Activated CD4-positive, alpha-beta T cell treated with anti-CD3 and anti-CD28 coated beads, Interleukin-2, amount 50 U/mL, for 24 hours (primary cell): ENCODE measurements around the gene RERE.

Experiments used
- DNase-seq, 2 donors: peaks; one replicate each; pipeline ENCODE4 v3.0.0-alpha.2; 2020; ENCODE audit warnings: low read depth in 1 of 2, low spot score in 1 of 2

The RERE gene

DNA sequence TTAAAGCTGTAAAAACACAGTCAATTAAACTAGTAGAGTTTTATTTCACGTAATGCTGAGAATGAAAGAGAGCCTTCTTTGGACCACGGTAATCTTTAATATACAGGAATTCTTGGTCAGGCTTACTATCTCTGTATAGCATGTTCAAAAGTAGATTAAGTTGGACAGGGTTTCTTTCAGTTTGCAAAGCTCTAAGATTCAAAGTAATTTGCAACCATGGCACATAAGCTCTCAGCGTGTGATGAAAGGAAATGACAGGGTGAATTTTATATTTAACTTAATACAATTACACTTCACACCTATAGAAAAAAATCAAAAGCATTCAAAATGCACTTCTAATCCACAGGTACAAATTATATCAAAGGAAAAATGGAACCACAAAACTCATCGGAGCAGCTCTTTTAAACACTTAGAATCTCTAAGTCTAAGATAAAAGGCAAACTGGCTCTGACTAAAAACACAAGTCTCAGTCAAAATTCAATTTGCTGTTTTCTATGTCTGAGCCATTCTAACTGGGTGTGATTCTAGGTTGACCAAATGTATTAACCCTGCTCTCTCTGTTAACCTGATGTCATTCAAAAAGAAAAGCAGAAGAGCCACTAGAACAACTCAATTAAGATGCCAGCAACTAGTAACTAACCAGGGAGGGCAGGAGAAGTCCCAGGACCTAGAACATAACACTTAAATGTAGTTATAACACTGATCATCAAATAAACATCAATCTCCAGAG lies 147.7 kb downstream of the RERE start:
- DNase-seq: no peak

DNA sequence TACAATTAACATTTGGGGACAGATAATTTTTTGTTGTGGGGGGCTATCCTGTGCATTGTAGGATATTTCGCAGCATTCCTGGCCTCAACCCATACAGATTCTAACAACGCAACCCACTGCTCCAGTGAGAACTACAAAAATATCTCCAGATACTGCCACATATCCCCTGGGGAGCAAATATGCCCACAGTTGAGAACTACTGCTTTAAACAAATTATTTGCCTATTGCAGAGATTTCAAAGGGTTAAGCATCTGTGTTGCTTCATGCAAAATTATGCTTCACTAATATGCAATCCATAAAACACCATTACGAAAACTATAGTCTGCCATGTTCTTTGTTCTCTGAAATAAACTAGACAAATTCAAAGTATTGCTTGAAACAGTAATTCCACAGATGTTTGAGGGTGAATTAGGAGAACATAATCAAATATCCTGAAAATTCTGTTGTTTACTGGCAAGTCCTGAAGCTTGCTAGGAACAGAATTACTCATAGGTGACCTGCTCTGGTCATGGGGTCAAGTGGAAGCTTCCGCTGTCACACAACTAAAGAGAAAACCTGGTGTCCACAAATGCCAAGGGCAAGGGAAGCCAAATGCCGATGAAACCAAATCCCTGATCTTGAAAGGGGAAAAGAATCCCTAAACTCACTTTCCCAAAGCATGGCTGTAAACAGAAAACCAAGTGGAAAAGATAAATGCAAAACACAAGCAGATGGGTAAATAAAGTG lies 149.4 kb downstream of the RERE start:
- DNase-seq: no peak

DNA sequence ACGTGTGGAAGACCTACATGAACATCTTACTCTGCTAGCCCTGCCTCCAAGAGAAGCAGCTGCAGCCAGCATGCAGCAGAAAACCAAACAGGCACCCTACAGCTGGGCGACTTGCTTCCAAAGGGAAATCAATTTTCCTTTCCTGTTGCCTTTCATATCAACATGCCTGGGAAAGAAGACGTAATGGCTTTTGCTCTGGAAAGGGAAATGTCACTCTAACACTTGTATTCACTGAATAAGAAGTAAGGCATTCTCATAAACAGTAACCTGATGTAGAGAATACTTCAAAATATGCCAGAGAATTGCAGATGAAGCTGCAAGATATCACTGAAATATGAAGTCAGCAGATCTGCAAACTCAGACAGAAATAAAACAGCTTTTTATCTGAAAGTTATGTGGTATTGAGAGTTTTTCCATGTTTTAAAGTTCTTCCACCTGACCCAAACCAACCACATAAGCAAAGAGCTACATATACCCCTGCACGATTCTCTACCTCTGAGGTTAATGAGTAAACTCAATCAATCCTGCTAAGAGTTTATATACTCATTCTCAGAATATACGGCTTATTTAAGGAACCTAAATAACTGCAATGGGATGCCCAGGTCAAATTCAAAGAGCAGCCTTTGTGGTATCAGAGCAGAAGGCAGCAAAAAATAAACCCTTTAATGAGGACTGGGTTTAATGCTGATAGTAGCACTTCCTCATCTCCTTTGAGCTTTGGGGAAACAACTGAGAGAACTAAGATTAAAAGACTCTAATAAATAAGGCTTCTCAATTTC lies 150.9 kb downstream of the RERE start:
- DNase-seq: no peak

DNA sequence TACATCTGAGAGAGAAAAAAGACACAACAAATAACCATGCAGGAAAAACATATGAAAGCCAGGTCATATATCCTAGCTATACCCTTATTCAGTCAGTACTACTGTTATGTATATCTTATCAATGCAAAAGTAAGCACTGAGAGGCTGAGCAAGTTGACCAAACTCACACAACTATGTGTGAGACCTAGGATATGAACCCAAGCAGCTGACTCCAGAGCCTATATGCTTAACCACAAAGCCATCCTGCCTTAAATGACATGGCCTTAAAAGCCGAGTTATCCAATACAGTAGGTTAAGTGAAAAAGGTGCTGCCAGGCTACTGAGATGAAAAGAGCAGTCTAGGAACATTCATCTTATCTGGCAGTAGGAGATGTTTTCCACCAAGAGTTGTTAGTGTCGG lies 151.6 kb downstream of the RERE start:
- DNase-seq: no peak

DNA sequence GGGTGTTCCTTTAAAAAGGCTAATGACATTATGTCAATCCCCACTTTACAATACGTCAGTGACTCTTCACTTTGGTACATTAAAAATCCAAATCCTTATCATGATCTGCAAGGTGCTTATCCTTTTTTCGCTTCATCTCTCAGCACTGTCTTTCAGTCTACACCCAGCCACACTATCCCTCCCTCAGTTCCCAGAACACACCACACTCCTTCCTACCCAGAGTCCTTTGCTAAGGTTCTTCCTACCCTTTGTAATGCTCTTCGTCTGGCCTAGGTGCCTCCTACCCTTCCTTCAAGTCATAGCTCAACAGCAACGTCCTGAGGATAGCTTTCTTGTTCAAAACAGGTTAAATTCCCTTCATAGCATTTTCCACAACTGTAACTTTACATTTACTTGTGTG lies 152.6 kb downstream of the RERE start:
- DNase-seq: no peak

DNA sequence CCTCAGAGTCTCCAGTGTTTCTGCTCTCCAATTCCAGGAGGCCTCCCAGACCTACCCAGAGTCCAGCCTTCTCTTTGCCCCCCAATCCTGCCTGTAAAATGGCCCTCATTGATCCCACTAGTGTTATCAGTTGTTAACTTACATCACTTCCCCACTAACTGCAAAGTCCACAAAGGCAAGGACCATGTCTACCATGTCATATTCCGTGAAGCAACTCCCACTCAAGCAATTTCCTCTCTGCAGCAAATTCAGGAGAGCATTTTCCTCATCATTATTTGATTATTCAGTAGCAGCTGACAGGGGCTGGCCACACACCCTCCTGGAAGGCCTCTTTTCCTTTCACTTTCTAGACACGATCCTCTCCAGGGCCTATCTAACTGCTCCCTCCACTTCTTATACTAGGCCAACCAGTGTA lies 153.5 kb downstream of the RERE start:
- DNase-seq: no peak

DNA sequence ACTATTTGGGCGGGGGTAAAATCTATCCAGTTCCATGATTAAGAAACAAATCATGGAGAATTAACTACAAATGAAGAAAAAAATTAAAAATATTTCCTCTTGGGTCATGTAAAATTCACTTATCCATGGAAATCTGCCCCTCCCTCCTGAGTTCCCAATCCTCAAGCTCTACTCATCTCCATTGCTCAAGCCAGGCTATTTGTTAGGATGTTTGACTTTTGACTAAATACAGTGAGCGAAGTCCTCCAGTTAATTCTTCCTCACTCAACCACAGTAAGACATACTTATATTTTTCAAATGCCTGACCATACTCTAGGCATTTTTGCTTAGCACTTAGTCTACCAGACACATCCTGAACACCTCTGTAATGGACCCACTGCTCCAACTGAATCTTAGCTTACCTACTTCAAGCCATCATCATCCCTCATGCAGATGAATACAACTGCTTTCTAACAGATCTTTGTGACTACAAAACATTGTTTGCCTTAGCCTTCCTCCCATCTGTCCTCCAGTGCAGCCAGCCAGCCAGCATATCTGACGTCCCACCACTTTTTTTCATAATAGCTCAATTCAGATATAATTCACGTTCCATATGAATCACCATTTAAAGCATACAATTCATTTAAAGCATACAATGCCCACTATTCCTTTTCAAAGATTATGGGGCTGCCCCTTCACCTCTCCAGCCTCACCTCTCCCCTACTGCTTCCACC lies 154.2 kb downstream of the RERE start:
- DNase-seq: no peak

DNA sequence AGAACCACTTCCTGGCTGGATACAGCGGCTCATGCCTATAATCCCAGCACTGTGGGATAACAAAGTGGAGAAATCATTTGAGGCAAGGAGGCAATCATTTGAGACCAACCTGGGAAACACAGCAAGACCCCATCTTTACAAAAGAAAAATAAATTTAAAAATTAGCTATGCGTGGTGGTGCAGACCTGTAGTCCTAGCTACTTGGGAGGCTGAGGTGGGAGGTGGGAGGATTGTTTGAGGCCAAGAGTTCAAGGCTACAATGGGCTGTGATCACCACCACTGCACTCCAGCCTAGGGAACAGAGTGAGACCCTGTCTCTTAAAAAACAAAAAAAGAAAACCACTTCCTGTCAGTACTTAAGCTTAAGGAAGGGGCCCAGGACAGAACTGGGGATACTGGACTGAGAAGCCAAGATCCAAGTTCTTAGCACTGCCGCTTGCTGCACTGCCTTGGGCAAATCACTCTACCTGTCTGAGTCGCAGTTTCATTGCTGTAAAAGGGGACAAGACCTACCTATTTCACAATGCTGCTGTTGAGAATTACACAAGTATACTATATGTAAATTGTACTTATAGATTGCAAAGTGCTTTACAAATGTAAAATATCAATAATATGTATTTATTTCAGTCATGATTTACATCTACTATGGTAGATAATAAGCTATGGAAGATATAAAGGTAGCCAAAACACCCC lies 154.9 kb downstream of the RERE start:
- DNase-seq: no peak

DNA sequence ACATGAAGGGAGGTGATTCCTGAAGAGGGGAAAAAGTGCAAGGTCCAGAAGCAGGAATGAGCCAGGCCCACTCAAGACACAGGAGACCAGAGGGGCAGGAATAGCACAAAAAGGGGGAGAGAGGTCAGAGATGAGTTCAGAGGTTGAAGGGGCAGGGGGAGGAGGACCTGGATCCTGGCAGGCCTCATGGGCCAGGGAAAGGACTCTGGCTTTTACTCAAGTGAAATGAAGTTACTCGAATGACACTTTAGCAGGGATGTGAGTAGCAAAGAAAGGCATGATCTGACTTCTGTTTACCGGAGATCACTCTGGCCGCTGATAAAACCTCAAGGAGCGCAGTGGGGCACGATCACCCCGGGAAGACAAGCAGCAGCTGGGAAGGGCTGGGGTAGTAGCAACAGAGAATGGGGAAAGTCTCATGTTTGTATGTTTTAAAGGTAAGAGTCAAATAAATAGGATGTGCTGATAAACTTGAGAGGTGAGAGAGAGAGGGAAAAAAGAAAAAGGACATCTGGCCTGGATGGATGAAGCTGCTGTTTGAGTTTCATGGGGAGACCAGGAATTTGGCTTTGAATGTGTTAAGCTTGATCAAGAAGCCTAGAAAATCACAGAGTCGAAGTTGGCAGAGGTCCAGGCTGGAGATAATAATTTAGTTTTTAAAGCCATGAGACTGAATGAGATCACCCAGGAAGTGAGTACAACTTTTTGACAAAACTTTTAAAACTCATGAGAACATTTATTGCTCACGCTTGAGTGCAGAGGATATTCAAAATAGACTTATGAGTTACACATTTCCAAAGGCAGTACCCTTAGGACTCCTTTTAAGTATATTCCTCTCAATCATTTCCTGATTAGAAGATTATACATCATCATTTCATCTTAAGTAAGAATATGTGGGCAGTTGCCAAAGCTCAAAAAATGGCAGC lies 156.0 kb downstream of the RERE start:
- DNase-seq: peak; percentile 21 to 58

DNA sequence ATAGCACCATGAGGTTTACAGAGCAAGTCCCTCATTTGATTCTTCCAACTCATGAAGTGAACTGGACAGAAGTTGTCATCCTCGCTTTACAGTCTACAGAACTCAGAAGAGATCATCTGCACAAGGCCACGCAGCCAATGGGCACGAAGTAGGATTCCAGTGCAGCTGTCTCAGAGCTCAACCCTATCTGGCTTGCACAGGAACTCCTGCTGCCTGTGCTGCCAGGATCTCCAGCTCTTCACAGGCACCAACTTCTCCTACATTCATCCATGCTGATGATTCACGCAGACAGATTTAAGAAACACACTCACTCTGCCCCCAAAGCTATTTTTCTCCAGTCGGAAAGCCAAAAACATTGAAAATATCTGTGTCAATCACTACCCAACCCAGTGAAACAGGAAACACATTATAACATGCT lies 157.0 kb downstream of the RERE start:
- no peak for DNase-seq

DNA sequence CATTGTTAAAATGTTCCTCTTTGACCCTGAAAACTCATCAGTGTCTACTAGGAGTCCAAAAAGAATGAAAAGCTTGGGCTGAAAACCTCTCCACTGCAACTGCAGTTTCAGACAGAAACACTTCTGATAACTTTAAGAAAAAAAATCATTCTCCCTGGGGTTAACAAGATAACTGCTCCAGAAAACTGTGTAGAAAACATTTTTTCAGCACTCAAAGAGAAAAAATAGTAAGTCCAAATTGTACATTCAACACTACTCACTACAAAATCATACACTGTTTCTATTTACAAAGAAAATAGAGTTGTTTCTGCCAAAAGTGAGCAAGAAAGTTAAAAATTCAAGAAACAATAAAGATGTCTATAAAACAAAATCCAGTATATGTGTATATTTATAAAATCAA lies 157.8 kb downstream of the RERE start:
- DNase-seq: no peak

DNA sequence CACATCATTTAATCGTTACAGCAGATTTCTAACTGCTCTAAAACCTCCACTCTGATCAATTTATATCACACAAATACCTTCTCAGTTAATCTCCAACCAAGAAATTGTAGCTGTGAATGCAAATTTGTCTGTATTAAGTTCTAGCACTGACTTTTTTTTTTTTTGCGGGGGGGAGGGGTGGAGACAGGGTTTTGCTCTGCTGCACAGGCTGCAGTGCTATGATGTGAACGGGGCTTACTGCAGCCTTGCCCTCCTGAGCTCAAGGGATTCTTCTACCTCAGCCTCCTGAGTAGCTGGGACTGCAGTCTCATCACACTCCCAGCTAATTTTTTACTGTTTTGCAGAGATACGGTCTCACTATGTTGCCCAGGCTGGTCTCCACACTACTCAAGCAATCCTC lies 163.6 kb downstream of the RERE start:
- no peak for DNase-seq

DNA sequence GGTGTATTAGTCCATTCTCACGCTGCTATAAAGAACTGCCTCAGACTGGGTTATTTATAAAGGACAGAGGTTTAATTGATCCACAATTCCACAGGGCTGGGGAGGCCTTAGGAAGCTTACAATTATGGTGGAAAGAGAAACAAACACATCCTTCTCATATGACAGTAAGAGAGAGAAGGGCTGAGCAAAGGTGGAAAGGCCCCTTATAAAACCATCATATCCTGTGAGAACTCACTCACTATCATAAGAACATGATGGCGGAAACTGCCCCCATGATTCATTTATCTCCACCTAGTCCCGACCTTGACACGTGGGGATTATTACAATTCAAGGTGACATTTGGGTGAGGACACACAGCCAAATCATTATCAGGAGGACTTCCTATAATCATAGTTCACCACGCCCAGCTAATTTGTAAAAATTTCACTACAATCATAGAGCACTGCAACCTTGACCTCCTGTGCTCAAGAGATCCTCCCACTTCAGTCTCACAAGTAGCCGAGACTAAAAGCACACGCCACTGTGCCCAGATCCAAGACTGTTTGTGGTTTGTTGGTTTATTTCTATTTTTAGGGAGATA lies 164.9 kb downstream of the RERE start:
- no peak for DNase-seq

DNA sequence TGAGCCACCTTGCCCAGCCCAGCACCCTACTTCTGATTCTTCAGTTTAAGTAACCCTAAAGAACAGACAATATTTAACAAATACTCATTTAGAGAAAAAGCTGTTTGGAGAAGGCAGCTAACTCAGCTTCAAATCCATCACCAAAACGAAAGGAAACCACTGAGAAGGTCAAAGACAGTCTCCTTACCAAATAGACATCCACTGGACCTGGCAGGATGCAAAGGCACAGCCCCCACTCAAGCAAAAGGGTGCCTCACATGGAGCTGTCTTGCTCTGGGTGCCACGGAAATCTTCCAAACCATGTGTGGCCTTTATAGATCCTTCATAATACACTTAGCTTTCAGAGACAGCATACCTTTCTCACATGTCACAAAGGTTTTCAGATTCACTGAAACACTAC lies 165.5 kb downstream of the RERE start:
- no peak for DNase-seq

DNA sequence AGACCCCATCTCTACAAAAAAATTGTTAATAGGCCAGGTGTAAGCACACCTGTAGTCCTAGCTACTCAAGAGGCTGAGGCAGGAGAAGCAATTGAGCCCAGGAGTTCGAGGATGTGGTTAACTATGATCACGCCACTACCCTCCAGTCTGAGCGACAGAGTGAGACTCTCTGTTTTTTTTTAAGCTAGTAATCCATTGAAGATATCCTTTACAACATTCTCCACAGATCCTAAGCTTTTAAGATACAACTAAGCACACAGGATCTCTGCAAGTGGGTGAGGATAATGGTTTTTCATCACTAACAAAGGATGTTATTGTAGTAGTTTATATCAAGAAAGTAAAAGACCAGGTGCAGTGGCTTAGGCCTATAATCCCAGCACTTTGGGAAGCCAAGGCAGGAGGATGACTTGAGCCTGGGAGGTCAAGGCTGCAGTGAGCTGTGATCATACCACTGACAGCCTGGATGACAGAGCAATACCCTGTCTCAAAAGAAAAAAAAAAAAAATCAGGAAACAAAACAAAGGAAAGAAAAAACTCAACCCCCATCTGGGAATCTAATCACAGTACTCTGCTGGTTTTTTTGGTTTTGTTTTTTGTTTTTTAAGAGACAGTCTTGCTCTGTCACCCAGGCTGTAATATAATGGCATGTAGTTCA lies 166.1 kb downstream of the RERE start:
- no peak for DNase-seq

DNA sequence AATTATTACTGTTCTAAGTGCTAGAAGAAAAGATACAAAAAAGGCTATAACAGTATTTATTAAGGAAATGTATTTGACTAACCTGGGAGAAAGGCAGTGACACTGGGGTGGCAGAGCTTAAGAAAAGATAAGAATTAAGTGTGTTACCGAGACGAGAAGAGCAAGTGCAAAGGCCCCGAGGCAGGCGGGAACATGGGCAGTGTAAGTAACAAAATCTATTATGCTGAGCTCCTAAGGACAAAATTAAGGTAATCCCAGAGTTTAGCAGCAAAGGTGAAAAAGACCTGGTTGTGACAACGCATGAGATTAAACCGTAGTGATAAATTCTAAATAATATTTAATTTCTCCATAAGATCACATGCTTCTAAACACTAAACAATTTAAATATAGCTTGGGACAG lies 167.6 kb downstream of the RERE start:
- DNase-seq: no peak

DNA sequence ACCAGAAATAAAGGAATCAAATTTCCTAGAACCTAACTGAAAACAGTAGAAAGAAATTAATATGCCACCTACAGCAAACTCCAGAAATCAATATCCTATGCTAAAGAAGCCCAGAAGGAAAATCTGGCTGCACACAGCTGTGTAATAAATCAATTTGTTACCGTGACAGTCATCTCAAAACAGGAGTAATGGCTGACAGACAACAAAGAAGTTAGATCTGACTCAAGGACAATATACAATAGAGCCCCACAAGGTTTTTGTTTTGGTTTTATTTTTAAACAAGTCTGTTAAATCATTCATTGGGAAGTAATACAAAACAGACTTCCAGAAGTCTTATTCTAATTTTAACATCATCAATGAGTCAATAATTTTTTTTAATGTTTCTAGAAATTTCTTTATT lies 168.4 kb downstream of the RERE start:
- DNase-seq: no peak

DNA sequence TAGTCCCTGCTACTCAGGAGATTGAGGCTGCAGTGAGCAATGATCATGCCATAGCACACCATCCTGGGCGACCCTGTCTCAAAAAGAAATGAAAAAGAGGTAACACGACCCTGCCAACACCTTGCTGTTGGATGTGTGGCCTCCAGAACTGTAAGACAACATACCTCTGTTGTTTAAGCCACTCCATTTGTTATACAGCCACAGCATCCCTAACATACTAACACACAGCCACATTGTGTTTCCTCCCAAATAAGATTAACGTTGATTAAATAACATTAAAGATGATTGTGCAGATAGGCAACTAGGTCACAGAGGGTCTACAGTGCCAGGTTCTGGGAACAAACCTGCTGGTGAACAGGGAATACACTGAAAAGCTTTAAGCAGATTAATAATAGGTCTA lies 170.4 kb downstream of the RERE start:
- no peak for DNase-seq

DNA sequence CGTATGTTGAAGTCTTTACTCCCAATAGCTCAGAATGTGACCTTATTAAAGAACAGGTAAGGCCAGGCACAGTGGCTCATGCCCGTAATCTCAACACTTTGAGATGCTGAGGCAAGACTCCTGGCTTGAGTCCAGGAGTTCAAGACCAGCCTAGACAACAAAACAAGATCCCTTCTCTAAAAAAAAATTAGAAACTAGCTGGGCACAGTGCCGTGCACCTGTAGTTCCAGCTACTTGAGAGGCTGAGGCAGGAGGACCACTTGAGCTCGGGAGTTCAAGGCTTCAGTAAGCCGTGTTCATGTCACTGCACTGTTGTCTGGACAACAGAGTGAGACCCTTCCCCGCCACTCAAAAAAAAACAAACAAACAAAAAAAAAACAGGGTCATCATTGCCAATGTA lies 171.3 kb downstream of the RERE start:
- DNase-seq: no peak
